GM18519 (cell line): Measurements from ENCODE around the gene CERS1.

ENCODE experiments used
- ATAC-seq: cut with Tn5 transposase; IDR thresholded peaks from one replicate; pipeline ENCODE4 v1.9.1; 2021; ENCODE audit warnings: mild to moderate bottlenecking, moderate library complexity; ENCODE audit not compliant: unreplicated experiment, low FRiP score

CERS1 gene

GRCh38 chr19:18878058-18878797 lies 17.7 kb downstream of the CERS1 start:
- no peak for ATAC-seq

DNA sequence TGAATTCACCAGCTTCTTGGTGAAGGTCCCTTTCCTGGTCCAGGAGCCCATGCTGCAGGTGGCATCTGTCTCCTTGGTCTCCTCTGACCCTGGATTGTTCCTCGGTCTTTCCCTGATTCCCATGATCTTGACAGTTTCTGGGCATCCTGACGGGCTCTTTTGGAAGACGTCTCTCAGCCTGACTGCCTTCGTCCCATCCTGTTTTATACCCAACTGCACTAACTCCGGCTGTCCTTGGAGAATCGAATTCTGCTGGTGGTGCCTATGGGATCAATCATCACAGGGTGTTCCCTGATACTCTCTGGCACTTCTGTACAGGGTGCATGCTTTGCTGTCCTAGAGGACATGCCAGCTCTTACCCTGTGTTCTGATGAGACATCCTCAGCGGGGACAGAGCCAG lies 19.1 kb downstream of the CERS1 start:
- no peak for ATAC-seq

GRCh38 chr19:18875726-18876125 lies 20.2 kb downstream of the CERS1 start:
- no peak for ATAC-seq

DNA sequence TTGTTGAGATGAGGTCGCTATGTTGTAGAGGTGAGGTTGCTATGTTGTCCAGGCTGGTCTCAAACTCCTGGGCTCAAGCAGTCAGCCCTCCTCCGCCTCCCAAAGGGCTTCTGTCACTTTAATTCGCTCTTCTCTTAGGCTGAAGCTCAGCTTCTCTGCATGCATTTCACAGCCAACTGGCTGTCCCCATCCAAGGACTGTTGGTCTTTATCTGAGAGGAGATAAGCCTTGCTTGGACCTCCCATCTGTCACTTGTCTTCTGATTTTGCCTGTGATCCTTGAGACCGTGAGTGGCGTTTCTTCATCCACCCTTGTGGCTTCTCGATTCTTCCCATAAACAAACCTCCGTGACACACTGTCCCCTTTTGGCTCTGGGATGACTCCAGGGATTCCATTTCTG lies 24.4 kb downstream of the CERS1 start:
- no peak for ATAC-seq

- no peak for ATAC-seq
Measured at GRCh38 chr19:18870531-18871172, 25.3 kb downstream of the CERS1 start.

- ATAC-seq = no peak
Measured at GRCh38 chr19:18869781-18870530, 26.0 kb downstream of the CERS1 start.

DNA sequence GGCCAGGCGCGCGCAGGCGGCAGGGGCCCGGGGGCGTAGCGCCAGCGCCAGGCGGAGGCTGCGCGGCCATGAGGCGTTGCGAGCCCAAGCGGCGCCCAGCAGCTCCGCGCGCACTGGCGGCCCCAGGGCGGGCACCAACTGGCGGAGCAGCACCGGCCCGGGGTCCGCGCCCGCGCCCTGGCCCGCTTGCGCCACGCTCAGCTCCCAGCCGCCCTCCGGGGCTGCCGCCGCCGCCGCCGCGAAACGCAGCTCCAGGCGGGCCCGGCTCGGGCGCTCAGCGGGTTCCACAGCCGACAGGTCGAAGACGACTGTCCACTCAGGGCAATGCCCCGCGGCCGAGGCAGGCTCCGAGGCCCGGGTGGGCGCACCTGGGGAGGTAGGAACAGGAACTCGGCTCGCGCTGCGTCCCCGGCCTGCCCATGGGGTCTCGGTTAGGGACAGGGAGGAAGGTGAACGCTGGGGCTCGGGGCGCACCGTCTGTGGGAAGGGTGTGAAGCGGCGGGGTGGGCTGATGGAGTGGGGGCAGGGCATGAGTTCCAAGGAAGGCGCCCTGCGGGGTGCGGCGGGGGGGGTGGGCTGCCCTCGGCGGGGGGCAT lies 26.8 kb downstream of the CERS1 start:
- ATAC-seq = no peak

- no peak for ATAC-seq
Measured at GRCh38 chr19:18868380-18869022, 27.5 kb downstream of the CERS1 start.

DNA sequence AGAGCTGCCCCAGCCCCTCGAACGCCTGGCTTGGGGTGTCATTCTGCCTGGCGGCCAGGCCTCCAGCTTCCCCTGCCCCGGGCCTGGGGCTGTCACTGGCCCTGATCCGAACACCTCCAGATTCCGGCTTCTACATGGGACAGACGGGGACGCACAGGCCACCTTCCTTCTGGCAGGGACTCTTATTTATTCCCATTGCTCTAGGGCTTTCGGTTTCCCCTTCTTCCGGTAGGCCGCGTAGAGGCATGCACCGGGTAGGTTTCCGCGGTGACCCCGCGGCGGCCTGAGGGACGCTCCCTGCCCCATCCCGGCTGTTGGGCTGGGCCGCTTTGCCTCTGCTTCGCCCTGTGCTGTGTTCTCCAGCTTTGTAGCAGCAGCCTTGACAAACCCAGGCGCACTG lies 28.2 kb downstream of the CERS1 start:
- ATAC-seq = no peak

DNA sequence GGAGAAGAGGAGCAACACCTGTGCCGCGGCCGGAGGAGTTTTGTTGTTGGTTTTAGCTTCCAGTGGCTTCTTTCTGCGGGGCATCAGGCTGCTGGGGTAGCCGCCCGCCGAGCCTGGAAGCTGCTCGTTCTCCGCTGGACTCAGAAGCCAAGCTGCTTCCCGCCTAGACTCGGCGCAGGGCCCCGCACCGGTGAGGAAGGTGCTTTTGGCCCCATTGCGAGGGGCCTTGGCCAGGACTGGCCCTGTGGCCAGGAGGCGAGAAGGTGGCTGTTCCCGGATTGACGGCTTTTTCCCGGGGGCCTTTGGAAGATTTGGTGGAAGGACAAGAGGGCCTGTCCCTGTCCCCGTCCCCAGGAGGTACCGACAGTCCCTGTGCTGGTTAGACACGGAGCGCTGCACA lies 28.8 kb downstream of the CERS1 start:
- no peak for ATAC-seq

DNA sequence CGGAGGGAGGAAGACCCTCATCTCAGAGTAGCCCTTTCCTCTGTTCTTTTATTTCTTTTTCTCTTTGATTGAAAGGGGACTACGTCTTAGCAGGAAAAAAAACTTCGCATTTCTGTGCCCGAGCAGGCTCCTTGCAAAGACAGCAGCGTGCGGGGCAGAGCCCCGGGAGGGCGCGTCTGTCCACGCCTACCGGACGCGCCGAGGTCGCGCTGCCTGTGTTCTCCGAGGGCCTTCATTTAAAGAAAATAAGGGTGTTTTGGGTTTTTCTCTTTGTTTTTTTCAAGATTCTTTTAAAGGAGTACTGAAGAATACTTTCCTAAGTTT lies 29.2 kb downstream of the CERS1 start:
- no peak for ATAC-seq

DNA sequence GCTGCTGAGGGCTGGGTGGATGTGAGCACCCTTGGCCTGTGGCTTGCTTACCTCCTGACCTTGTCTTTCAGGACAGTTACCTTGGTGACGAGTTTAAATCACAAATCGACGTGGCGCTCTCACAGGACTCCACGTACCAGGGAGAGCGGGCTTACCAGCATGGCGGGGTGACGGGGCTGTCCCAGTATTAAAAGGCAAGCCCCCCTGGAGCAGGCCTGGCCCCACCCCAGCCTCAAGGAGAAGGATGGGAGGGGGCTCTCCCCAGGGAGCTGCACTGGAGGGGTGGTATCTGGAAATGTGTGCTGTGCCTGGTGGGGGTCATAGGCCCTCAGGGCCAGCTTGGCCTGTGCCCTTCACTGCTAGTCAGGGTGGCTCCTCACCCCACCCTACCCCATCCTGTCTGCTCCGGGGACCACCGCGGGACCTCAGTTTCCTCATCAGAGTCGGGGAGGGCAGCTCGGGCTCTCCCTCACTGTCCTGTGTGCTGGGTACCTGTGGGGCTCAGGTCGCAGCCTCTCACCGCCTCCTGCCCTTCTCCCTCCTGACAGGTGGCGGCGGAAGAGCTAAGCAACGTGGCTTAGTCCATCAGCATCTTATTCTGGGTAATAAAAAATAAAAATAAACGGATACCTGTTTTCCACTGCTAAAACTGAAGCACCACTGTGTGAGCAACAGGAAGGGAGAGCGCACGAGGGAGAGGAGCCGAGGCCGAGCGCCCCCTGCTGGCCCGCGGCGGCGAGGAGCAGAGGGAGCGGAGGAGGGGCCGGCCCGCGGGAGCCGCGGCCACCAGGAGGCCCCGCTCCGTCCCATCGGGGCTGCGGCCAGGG lies 29.8 kb downstream of the CERS1 start:
- ATAC-seq = no peak

DNA sequence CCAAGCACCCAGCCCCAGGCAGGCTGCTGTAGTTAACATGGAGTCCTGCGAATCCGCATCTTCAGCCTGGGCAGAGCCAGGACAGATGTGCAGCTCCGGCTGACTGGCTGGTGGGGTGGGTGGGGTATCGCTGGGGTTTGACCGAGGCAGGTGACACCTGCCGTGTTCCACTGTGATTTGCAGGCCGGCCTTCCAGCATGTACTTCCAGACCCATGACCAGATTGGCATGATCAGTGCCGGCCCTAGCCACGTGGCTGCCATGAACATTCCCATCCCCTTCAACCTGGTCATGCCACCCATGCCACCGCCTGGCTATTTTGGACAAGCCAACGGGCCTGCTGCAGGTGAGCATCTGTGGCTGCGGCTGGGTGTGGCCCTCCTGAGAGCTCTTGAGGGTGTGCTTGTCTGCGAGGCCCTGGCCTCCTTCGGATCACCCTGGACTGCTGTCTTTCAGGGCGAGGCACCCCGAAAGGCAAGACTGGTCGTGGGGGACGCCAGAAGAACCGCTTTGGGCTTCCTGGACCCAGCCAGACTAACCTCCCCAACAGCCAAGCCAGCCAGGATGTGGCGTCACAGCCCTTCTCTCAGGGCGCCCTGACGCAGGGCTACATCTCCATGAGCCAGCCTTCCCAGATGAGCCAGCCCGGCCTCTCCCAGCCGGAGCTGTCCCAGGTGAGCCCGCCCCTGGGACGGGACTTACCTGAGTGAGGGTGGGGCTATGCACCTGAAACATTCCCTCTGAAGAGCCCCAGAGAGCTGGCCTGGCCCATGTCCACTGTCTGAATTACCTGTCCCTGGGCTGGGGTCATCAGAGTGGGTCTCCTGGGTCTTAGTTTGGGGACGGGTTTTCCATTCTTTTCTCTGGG lies 30.6 kb downstream of the CERS1 start:
- no peak for ATAC-seq

GRCh38 chr19:18863843-18864362 lies 32.1 kb downstream of the CERS1 start:
- no peak for ATAC-seq

DNA sequence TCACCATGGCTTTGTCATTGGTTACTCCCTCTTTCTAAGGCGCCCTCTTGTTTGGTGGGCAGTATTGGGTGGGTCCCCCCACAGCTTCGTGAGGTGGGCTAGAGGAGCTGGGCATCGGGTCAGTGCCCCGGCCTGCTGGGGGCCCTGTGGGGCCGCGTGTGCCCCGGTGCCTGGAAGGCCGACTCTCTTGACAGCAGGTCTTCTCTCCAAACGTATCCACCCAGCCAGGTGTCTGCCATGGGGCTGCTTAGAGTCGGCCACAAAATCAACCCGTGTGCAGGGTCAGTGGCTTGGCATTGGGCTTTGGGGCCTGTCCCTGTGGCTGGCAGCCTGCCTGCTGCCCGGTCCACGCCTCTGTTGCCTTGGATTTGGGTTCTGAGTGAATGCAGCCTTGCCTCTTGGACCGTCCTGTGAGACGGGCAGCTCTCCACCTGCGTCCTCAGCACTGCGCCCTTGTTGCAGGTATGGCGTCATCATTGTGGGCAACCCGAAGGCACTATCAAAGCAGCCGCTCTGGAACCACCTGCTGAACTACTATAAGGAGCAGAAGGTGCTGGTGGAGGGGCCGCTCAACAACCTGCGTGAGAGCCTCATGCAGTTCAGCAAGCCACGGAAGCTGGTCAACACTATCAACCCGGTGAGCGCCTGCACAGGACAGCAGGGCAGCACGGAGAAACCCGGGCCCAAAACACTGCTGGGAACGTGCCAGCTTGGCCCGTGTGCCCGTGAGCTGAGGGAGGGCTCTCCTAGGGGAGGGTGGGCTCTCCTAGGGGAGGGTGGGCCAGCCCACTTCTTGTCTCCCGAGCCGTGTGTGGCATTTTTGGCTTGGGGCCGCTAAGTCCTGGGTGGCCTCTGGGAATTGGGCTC lies 32.7 kb downstream of the CERS1 start:
- ATAC-seq = no peak

DNA sequence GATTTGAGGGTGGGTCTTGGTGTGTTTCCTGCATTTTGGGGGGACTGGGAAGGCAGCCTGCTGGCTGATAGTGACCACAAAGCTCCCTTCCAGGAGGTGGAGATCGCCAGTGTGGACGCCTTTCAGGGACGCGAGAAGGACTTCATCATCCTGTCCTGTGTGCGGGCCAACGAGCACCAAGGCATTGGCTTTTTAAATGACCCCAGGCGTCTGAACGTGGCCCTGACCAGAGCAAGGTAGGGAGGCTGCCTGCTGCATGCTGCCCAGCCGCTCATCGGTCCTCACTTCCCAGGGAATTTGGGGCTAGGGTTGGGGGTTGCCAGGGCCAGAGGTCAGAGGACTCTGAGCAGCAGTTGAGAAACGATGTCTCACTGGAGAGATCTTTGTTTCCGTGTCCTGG lies 34.0 kb downstream of the CERS1 start:
- ATAC-seq = no peak

DNA sequence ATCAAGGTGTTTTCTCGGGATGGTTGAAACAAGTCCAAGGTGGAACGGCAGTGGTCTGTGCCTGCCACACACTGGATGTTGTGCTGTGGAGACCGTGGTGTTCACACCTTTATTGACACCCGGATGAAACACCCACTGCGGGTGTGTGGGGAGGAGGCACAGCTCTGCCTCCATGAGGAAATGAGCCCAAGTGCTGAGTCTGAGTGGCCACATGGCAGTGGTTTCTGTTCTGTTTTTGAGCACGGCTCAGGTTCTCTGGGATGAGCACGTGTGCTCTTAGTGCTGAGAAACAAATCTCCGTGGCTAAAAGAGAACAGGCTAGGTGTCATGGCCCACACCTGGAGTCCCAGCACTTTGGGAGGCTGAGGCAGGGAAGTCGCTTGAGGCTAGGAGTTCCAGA lies 34.7 kb downstream of the CERS1 start:
- no peak for ATAC-seq

GRCh38 chr19:18860725-18861124 lies 35.2 kb downstream of the CERS1 start:
- ATAC-seq = no peak
